Gastrocnemius medialis (tissue), 4 donors: Measurements from ENCODE around the gene CNKSR2. TPM values are rescaled to one million over a fixed set of nuclear protein-coding genes. Genes with fewer than 3 reads are reported as not detected.

Experiments used
- ATAC-seq, 2 donors: fragments of 150-250 bp; one replicate each; pipeline ENCODE4 v1.9.1; 2016
- DNase-seq, 2 donors: peaks; one replicate each; pipeline ENCODE4 v3.0.0-alpha.2; 2019
- H3K27ac ChIP-seq, 4 donors: fragments of 200-600 bp; sonication (generic); 1 replicate in 1 of 4; 2 replicates in 3 of 4; pipeline ENCODE4 v1.5.1; 2016 to 2018; ENCODE audit warnings: mild to moderate bottlenecking in 2 of 4, moderate library complexity in 1 of 4
- H3K27me3 ChIP-seq, 3 donors: fragments of 200-600 bp; sonication (generic) in 2 of 3; 1 replicate in 1 of 3; 2 replicates in 2 of 3; pipeline versions ENCODE4 v1.5.1 to v1.6.0; 2016 to 2019; ENCODE audit warnings: mild to moderate bottlenecking in 1 of 3, moderate library complexity in 1 of 3
- H3K36me3 ChIP-seq, 2 donors: fragments of 200-600 bp; sonication (generic) in 1 of 2; one replicate each; pipeline ENCODE4 v1.5.1; 2017 to 2018
- H3K4me1 ChIP-seq, 2 donors: fragments of 200-600 bp; sonication (generic) in 1 of 2; one replicate each; pipeline ENCODE4 v1.5.1; 2016 to 2017; ENCODE audit warnings: mild to moderate bottlenecking in 2 of 2
- H3K4me3 ChIP-seq, 4 donors: fragments of 200-600 bp; sonication (generic) in 3 of 4; 1 replicate in 1 of 4; 2 replicates in 3 of 4; pipeline ENCODE4 v1.5.1; 2016 to 2019; ENCODE audit warnings: mild to moderate bottlenecking in 2 of 4
- H3K9me3 ChIP-seq, 3 donors: fragments of 200-600 bp; sonication (generic) in 2 of 3; 1 replicate in 1 of 3; 2 replicates in 2 of 3; pipeline ENCODE4 v1.5.1; 2016 to 2019
- POLR2A ChIP-seq, 2 donors: fragments of 450-650 bp; IDR thresholded peaks; one replicate each; pipeline ENCODE4 v1.6.1; 2017; ENCODE audit warnings: antibody characterized with exemption in 2 of 2, mild to moderate bottlenecking in 2 of 2, moderate library complexity in 2 of 2
- in situ Hi-C, 4 donors: fragments of 200-750 bp; cut with MboI; loops; one replicate each; pipeline versions ENCODE4 v1.15.0 to v1.8.0; 2017; ENCODE audit warnings: low sequenced_read_pairs in 4 of 4
- intact Hi-C: fragments of 100-400 bp; cut with DNase I; formaldehyde crosslinking; loops from one replicate; pipeline ENCODE4 v1.15.1; 2023; ENCODE audit warnings: low total_unique reads
- total RNA-seq, 4 donors: library from RNA; depleted of rRNA; stranded (reverse); fragments of >200 nt; gene quantifications; one replicate each; pipeline versions ENCODE4 v1.1.0 to v1.2.3, GENCODE V29; 2016
- TF ChIP-seq, protein P1 (sequence below), 5 experiments: fragments of 450-650 bp in 3 of 5; fragments of 200-600 bp in 2 of 5; sonication (generic) in 2 of 5; IDR thresholded peaks in 4 of 5; conservative IDR thresholded peaks in 1 of 5; 1 replicate in 4 of 5; 2 replicates in 1 of 5; pipeline ENCODE4 v1.5.1; 2016 to 2019; ENCODE audit warnings: antibody characterized with exemption in 5 of 5, mild to moderate bottlenecking in 3 of 5, moderate library complexity in 3 of 5

CNKSR2 gene
- total RNA-seq, 4 donors from 2014 or later, result 0.44 to 8.7 (median 3.0) TPM

DNA sequence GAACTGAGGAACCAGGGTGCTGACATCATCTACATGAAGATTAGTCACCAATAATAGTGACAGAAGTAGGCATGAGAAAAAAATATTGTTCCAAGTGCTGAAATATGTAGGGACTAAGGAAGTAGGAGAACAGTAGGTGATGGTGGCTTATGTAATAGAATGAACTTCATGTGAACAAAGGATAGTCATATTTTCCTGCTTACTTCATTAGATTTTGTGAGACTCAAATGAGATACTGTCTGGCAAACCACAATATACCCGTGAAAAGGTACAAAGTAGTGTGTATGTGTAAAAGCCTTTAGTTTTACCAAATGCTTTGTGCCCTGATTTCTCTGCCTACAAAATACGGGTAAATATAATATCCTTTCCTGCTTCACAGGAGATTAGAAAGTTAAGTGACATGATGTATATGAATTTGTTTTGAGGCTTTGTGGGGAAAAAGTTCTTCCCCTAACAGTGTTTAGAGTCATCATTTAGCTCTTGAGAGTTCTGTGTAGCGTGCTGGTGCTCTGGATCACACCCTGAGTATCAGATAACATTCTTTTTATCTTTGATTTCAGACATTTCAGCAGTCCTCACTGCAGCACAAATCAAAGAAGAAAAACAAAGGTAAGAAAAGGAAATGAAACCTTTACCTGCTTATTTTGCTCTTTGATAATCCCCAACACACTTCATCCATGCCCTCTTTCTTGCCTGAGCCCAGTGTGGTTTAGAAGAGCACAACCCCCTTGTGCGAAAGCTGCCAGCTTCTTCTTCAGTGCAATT lies 216.0 kb downstream of the CNKSR2 start:
- Histone ChIP-seq H3K4me3 (no peak overlapping the region), H3K27me3 (no peaks in the 10 kb centered on the region), H3K27ac (no peak overlapping the region), H3K36me3 (no peaks in the 10 kb centered on the region), H3K4me1 (no peaks in the 10 kb centered on the region), H3K9me3 (peaks cover 0 to 6% (median 0%) of the 10 kb centered on the region in 3 donors)
- DNase-seq (no peak), ATAC-seq (no peak)
- in situ Hi-C loops (no loop called here), intact Hi-C loops (no loop called here)
- TF ChIP-seq, protein P1, sequence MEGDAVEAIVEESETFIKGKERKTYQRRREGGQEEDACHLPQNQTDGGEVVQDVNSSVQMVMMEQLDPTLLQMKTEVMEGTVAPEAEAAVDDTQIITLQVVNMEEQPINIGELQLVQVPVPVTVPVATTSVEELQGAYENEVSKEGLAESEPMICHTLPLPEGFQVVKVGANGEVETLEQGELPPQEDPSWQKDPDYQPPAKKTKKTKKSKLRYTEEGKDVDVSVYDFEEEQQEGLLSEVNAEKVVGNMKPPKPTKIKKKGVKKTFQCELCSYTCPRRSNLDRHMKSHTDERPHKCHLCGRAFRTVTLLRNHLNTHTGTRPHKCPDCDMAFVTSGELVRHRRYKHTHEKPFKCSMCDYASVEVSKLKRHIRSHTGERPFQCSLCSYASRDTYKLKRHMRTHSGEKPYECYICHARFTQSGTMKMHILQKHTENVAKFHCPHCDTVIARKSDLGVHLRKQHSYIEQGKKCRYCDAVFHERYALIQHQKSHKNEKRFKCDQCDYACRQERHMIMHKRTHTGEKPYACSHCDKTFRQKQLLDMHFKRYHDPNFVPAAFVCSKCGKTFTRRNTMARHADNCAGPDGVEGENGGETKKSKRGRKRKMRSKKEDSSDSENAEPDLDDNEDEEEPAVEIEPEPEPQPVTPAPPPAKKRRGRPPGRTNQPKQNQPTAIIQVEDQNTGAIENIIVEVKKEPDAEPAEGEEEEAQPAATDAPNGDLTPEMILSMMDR (IDR thresholded peaks at IDR 0.05 in 4 of 5, conservative IDR thresholded peaks at IDR 0.05 in 1 of 5), result no peak
- no peak for TF ChIP-seq POLR2A (IDR thresholded peaks at IDR 0.05)

DNA sequence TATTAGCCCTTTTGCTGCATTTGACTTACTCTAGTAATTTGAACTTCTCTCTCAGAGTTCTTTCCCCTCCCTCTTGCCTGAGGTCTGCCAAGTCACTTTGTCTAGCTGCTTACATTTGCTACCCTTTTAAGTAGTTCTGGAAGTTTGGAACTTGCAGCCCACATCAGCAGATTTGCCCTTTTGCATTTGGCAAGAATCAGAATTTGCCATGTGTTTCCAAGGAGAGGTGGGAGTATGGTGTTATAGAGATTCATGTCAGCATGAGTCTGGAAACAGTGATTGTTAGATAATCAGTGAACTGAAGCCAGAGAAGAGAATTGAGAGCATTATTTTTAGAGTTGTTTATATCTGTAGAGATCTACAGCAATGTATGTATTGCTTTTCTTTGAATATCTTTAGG lies 231.8 kb downstream of the CNKSR2 start:
- Histone ChIP-seq H3K9me3 (no peaks in the 10 kb centered on the region), H3K36me3 (no peaks in the 10 kb centered on the region), H3K4me1 (no peaks in the 10 kb centered on the region), H3K4me3 (no peak overlapping the region), H3K27me3 (no peaks in the 10 kb centered on the region), H3K27ac (no peak overlapping the region)
- ATAC-seq, result no peak
- intact Hi-C loops (no loop called here), in situ Hi-C loops (no loop called here)
- TF ChIP-seq POLR2A (IDR thresholded peaks at IDR 0.05), result no peak
- TF ChIP-seq, protein P1 (IDR thresholded peaks at IDR 0.05 in 4 of 5, conservative IDR thresholded peaks at IDR 0.05 in 1 of 5), result no peak
- DNase-seq, result no peak

DNA sequence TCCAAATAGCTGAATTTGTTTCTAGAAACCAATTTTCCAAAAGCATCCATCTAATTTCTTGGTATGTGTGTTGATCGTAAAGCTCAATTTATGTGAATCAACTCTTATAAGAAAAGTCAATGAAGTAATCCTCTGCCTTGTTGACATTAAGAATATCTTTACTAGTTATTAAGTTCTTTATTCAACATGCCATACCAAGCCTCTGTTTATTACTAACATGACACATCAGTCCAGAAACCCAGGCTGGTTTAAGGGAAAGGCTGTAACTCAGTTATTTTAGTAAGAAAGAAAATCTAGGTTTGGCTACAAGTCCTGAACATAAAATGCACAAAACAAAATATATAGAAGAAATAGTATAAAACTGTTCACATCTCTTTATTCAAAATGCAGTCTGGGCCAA lies 235.9 kb downstream of the CNKSR2 start:
- in situ Hi-C loops (no loop called here), intact Hi-C loops (no loop called here)
- DNase-seq (no peak), ATAC-seq (no peak)
- Histone ChIP-seq H3K36me3 (no peaks in the 10 kb centered on the region), H3K4me3 (no peak overlapping the region), H3K27ac (no peak overlapping the region), H3K9me3 (no peaks in the 10 kb centered on the region), H3K27me3 (no peaks in the 10 kb centered on the region), H3K4me1 (no peaks in the 10 kb centered on the region)
- TF ChIP-seq, protein P1 (IDR thresholded peaks at IDR 0.05 in 4 of 5, conservative IDR thresholded peaks at IDR 0.05 in 1 of 5), result no peak
- TF ChIP-seq POLR2A (IDR thresholded peaks at IDR 0.05), result no peak

DNA sequence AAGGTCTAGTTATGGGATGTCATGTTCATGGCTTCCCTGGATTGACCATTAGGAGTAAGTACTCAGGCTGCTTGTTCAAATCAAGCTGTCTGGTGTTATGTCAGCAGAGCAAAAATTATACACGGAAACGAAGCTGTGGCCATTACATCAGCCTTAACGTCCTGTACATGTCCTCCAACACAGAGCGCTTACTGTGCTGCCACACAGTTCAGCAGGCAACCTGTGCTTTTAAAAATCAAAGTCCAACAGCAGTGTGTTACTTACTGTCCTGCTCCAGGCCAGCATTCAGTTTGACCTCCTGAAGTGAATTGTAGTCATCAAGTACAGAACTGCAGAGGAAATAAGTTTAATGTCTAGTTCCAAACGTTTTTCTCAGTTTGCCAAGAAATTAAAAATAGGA lies 237.9 kb downstream of the CNKSR2 start:
- H3K27me3 ChIP-seq, result no peaks in the 10 kb centered on the region
- intact Hi-C loops (no loop called here), in situ Hi-C loops (no loop called here)
- H3K9me3 ChIP-seq, result no peaks in the 10 kb centered on the region
- H3K36me3 ChIP-seq, result no peaks in the 10 kb centered on the region
- H3K27ac ChIP-seq, result no peak overlapping the region
- no peak for DNase-seq
- no peaks in the 10 kb centered on the region for H3K4me1 ChIP-seq
- no peak overlapping the region for H3K4me3 ChIP-seq
- no peak for ATAC-seq
- no peak for TF ChIP-seq POLR2A (IDR thresholded peaks at IDR 0.05)
- TF ChIP-seq, protein P1 (IDR thresholded peaks at IDR 0.05 in 4 of 5, conservative IDR thresholded peaks at IDR 0.05 in 1 of 5), result no peak

DNA sequence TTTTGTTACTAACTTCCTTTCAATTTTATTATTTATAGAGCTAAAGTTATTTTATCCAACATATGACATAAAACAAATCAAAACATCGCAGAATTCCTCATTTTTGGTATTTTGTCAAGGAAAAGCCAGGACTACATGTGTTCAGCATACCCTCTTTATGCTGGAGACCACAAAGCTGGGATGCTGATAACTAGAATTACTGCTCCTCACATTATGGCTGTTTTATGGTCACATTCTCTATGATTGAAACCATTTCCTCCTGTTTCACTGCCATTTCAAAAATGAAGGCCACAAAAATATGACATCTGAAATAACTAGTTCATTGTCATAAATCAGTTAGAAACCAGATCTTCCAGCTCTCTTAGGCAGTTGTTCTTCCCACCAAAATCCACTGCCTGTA lies 242.2 kb downstream of the CNKSR2 start:
- Histone ChIP-seq H3K4me1 (no peaks in the 10 kb centered on the region), H3K9me3 (no peaks in the 10 kb centered on the region), H3K27me3 (no peaks in the 10 kb centered on the region), H3K27ac (no peak overlapping the region), H3K36me3 (no peaks in the 10 kb centered on the region), H3K4me3 (no peak overlapping the region)
- ATAC-seq, result no peak
- in situ Hi-C loops (no loop called here), intact Hi-C loops (no loop called here)
- TF ChIP-seq, protein P1 (IDR thresholded peaks at IDR 0.05 in 4 of 5, conservative IDR thresholded peaks at IDR 0.05 in 1 of 5), result no peak
- no peak for TF ChIP-seq POLR2A (IDR thresholded peaks at IDR 0.05)
- no peak for DNase-seq
